CD4-positive, alpha-beta T cell treated with Interleukin-15 for 1 hour (primary cell): ENCODE measurements around the gene MTUS2.

ENCODE experiments used
- DNase-seq: peaks from one replicate; pipeline ENCODE4 v3.0.0-alpha.2; 2020

Gene MTUS2

DNA sequence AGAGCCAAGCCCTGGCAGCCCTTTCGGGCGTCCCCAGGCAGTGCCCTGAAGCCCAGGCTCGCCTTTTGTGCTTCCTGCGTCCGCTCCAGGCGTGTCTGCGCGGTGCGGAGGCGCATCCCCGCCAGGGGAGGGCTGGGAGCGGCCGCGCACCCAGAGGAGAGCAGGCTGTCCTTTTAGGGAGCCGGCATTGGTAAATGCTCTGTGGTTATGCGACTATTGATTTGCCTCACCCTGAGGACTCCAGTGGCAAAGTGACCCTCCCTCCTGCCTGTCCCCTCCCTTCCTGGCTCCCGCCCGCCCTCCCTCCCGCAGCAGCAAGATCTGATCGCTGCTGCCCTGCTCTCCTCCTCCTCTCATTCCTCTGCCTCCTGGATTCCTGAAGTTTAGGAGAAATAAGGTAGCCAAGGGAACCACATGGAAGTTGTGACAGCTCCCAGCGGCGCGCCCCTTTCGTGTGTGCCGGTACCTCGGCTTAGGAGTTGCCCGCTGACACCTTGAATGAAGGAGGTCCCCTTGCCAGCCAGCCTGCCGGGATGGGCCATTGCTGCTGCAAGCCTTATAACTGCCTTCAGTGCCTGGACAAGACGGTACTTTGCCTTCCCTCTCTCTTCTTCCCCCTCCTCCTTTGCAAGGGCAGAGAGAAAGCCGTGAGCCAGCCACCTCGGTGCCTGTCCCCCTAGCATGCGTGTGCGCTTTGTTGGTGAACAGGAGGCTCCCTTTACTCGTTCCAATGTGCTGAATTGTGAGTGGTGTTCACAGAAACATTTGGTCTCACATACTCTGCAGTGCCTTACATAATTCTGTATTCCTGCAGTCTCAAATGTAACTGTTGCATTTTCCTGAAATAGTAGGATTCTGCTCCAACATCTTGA lies 608.4 kb downstream of the MTUS2 start:
- DNase-seq: no peak

DNA sequence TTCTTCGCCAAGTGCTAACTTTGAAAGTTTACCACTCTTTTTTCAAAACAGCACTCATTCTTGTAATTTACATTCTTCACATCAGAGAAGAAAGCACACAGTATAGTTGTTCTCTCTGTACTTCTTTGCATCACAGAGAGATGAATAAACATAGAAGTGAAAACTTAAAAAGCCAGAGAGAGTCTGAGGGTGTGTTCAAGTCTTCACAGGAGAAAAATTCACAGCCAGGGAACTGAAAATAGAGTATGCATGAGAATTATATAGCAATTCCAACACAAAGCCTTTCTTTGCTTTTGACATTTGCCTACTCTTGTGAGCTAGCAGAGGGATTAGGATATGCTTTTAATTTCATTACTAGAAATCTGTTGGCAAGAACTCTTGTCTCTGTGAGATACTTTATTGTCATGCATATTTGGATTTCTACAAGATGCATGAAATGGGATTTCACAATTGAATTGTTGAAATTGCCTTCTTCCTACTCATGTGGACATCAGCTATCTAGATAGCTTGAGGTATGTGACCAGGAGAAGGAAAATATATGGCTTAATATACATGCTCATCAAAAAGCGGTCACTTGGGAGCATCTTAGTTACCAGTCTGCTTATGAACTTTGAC lies 609.3 kb downstream of the MTUS2 start:
- DNase-seq: no peak

GRCh38 chr13:29434217-29434945 lies 614.2 kb downstream of the MTUS2 start:
- no peak for DNase-seq

DNA sequence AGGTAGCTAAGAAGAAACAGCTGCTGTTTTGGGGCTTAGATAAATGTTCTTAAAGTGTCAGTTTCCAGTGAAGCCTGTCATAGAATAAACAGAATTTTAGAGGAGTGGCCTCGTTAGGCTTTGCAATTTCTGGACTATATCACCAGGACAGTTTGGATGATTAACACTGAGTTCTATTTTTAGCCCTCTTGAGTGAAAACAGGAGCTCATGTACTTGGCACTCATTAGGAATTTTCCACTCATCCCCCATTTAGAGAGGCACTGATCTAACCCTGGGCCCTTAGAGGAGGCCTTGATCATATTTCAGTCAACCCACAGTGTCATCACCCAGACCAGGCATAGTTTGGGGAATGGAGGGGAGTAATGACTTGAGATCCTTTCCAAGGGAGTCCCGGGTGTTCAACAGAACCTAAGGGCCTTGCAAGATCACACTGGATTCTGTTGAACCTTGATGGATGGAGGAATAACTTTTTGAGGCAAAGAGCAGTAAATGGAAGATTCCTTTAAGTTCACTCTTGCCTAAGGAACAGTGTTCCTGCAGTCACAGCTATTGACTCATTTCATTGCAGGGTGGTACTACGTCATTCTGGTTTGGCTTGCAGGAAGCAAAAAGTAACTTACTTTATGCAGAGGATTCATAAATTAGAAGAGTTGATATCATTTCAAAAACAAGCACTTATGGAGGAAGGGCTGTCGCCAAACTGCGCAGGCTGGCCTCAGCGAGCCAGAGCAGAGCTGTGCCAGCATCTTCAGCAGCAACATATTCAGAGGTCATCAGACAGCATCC lies 615.2 kb downstream of the MTUS2 start:
- no peak for DNase-seq

- no peak for DNase-seq
Measured at GRCh38 chr13:29436291-29436690, 616.2 kb downstream of the MTUS2 start.

DNA sequence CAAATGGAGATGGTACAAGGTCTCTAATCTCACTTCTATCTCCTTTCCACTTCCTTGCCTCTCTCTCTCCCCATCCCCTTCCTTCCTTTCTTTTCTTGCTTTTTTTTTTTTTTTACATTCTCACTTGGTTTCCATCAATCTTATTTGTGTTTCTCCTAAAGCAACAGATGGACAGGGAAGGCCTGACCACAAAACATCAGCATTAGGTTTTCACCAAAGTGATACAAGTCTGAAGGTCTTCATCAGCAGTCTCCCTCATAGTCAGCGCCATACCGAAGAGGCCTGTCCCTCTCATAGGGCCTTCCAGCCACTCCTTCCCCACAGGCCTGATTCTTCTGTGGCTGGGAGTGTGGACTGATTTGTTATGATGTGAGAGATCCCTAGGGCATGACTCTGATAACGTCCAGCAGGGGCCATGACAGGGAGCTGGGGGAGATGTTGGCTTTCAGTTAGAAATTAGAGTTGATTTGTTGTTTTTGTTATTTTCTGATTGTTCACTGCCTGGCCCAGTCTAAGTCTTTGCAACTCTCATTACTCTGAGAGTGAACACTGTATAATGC lies 616.7 kb downstream of the MTUS2 start:
- no peak for DNase-seq

DNA sequence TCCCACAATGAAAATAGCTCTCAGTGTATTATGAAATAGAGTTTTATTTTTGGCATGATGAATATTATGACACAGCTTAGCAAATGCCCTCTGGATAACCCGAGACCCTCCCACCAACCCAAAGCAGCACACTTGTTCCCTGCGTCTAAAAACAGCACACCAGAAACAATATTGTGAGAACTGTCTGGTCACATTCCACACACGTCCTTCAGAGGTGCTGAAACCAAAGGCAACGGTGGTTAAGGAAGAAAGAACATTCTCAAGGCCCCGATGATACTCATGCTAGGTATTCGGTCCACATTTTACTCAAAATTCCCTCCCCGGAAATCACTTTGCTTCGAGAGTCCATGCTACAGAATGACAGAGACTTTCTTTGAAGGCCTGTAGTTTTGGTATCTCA lies 618.6 kb downstream of the MTUS2 start:
- DNase-seq: no peak

GRCh38 chr13:29439601-29440388 lies 619.7 kb downstream of the MTUS2 start:
- no peak for DNase-seq

- no peak for DNase-seq
Measured at GRCh38 chr13:29441306-29441705, 621.2 kb downstream of the MTUS2 start.

DNA sequence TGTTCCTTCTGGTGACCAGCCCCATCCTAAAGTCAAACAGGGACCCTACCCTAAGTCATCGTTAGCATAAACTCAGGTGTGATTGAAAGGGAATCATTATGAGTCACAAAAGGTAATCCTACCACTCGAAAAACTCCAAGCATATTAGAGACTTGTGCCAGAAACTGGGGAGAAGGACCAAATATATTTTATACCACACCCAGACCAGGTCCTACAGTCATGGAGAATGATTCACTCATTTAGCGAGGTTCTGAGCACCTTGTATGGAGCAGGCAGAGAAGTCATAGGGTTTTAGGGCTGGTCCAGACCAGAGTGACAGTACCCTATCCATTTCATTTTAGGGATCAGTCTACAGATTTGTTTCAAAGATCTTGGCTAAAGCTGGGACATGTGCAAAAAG lies 625.9 kb downstream of the MTUS2 start:
- DNase-seq: no peak

- DNase-seq: no peak
Measured at GRCh38 chr13:29448174-29448573, 628.0 kb downstream of the MTUS2 start.

GRCh38 chr13:29449726-29450125 lies 629.6 kb downstream of the MTUS2 start:
- DNase-seq: no peak

DNA sequence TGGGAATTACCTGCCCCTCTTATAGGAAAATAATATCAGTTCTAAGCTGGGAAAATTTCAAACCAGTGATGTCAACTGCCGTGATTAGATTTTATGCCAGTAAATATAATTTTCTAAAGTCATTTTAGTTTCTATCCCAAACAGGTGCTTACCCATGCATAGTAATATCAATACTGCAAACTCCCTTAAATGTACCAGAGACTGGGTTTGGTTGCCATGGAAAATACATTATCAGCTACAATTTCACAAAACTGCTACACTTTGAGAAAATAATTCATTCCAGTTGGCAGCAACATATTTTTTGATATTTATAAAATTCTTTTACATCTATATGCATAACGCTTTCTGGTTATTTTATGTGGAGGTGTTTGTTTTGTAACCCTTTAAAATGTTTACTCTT lies 631.8 kb downstream of the MTUS2 start:
- DNase-seq: no peak

DNA sequence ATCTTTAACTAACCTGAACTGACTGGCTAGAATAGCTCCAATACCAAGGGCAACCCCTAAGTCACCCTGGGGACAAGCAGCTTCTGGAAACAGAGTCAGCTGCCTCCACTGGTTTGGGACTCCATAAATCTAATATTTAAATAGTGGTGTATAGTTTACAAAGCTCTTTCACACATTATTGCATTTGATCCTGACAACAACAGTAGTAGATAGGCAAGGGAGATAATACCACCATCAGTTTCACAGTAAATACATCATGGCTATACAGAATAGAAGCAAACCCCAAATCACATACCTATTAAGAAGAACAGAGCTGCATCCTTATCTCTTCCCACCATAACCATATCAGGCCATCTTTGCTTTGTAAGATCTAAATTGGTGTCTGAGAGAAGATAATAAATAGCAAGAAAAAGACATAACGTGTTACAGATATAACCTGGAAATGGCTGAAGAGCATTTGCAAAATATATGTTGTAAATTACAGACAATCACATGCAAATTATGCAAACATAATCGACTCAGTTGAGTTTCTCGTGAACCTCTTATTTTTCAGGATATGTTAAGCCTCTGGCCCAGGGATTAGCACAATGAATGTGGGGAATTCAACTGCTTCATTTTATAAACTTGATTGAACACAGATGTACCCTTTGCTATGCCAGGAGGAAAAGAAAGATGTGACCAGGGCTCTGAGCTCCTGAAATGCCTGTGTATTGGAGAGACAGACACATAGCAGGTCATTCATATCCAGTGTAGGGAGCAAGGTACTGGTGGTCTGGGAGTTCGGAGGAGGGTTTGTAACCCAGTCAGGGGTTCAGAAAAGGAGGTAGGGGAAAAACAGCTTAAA lies 632.9 kb downstream of the MTUS2 start:
- no peak for DNase-seq

DNA sequence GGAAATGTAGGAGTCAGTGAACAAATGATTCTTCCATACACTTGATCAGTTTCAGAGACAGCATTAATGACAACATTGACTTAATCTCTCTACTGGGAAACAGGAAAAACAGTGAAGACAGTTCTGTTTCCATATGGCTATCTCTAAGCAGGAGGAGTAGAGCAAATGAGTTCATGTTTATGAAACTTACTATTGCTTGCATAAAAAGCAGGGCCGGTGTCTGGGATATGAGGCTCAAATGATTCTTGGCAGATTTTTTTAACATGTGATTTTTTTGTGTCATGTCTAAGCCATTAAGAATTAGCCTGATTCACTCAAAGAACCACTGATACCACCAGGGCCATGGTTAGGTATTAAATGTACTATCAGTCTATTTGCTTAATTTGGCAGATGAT lies 633.5 kb downstream of the MTUS2 start:
- no peak for DNase-seq

DNA sequence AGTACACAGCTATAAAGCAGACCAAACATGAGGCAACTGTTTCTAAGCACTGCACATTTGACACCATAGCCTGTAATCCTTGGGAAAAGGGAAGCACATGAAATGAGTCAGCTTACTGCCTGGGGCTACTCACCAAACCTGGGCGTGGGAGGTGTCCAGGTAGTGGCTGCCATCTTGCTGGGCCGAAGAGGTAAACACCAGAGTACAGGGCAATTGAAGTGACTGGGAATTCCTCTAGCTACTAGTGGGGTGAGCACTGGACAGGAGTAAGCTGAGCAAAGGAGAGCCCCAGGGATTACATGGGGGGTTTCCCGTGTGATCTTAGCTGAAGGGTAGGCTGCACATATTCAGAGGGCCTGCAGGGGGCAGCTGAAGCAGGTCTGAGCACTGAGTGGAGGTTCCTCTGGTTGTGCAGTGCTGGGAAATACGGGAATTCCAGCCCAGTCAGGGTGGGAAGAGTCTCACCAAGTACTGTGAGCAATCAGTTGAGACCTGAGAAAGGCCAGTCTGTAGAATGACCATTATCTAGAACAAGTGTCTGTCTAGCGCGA lies 634.9 kb downstream of the MTUS2 start:
- no peak for DNase-seq

- DNase-seq: no peak
Measured at GRCh38 chr13:29456419-29456818, 636.3 kb downstream of the MTUS2 start.

GRCh38 chr13:29457299-29457698 lies 637.2 kb downstream of the MTUS2 start:
- no peak for DNase-seq

DNA sequence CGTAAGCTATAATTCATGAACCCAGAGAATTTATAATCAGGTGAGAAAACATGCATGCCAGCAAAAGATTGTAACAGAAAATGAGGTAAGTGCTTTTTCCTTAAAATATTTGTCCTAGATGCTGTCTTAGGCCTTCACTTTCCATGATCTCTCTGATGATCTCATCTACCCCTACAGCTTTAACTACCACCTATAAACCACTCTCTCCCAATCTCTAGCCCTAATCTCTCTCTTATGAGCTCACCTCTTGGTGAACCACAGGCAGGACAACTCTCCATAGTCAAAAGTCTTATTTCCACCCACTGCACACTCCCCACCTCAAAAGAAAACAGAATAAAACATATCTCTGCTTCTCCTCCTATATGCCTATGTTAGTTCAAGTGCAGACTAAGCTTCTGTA lies 638.3 kb downstream of the MTUS2 start:
- no peak for DNase-seq

GRCh38 chr13:29459813-29460355 lies 639.7 kb downstream of the MTUS2 start:
- no peak for DNase-seq
